ENCODE measurements around the gene RAD51AP1. TPM values are rescaled to one million over a fixed set of nuclear protein-coding genes. Genes with fewer than 3 reads are reported as not detected.

RAD51AP1 gene
- total RNA-seq, 2 experiments from 2014 or later, result 48.2 to 52.3 TPM

DNA sequence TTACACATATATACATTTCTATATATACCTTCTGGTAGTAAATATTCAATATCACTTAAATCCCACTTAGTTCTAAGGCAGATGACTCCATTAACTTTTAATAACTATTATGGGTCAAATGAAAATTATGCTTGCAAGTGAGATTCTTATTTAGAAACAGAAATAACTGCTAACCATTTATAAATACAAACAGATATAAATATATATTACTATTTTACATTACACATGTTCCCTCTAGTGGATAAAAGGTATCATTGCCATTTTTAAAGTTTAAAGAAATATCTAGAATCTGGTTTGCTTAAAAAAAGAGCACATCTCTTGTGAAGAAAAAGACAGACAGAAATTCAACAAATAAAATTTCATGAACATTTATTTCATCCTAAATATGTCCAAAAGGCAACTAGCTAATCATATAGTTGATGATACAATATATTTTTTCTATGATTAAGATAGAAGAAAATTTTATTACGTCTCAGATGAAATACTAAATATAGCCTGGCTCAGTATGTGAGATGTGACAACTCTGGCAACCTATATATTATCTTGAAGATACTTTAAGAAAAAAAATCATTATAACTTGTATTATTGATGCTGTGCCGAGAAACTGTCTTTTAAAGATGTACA is 11.7 kb upstream of the RAD51AP1 start:
- POLR2A ChIA-PET, result no interaction called here
- Mint-ChIP-seq H3K27me3 (no peaks in the 10 kb centered on the region), H3K4me3 (no peak overlapping the region), H3K36me3 (ENCODE audit: low read depth) (peaks cover 31% of the 10 kb centered on the region), H3K9me3 (no peaks in the 10 kb centered on the region), H3K27ac (no peak overlapping the region), H3K4me1 (peaks cover 6% of the 10 kb centered on the region)
- no peak for DNase-seq
- CTCF ChIA-PET, result no interaction called here

GRCh38 chr12:4530160-4530559 is 8.5 kb upstream of the RAD51AP1 start:
- ChIA-PET POLR2A (no interaction called here), CTCF (interaction anchor here (0.6 kb wide), 1 partner anchor 438 kb away, joined by 3 read pairs; no protein-coding TSS in a partner anchor)
- Mint-ChIP-seq H3K27ac (no peak overlapping the region), H3K9me3 (no peaks in the 10 kb centered on the region), H3K36me3 (ENCODE audit: low read depth) (peaks cover 11% of the 10 kb centered on the region), H3K27me3 (no peaks in the 10 kb centered on the region), H3K4me3 (no peak overlapping the region), H3K4me1 (peaks cover 6% of the 10 kb centered on the region)
- no peak for DNase-seq

- CTCF ChIA-PET, result interaction anchor here (1.0 to 1.3 kb wide), 2 partner anchors 32 to 35 kb away, joined by 3 to 4 read pairs; no protein-coding TSS in a partner anchor
- no peaks in the 10 kb centered on the region for H3K27me3 Mint-ChIP-seq
- no peak for DNase-seq
- no peak overlapping the region for H3K4me3 Mint-ChIP-seq
- no peak overlapping the region for H3K27ac Mint-ChIP-seq
- peaks cover 9% of the 10 kb centered on the region for H3K36me3 Mint-ChIP-seq (ENCODE audit: low read depth)
- no peaks in the 10 kb centered on the region for H3K9me3 Mint-ChIP-seq
- POLR2A ChIA-PET, result no interaction called here
- peaks cover 7% of the 10 kb centered on the region for H3K4me1 Mint-ChIP-seq
These were observed 7.6 kb upstream of the RAD51AP1 start for GRCh38 chr12:4530982-4531586.

GRCh38 chr12:4535092-4535491 is 3.6 kb upstream of the RAD51AP1 start:
- POLR2A ChIA-PET, result no interaction called here
- H3K27ac Mint-ChIP-seq, result no peak overlapping the region
- no peaks in the 10 kb centered on the region for H3K27me3 Mint-ChIP-seq
- H3K9me3 Mint-ChIP-seq, result no peaks in the 10 kb centered on the region
- H3K4me3 Mint-ChIP-seq, result no peak overlapping the region
- H3K4me1 Mint-ChIP-seq, result peaks cover 37% of the 10 kb centered on the region
- CTCF ChIA-PET, result interaction anchor here (1.6 kb wide), 1 partner anchor 69 kb away, joined by 3 read pairs; no protein-coding TSS in a partner anchor
- no peak for DNase-seq
- H3K36me3 Mint-ChIP-seq (ENCODE audit: low read depth), result peaks cover 2% of the 10 kb centered on the region

DNA sequence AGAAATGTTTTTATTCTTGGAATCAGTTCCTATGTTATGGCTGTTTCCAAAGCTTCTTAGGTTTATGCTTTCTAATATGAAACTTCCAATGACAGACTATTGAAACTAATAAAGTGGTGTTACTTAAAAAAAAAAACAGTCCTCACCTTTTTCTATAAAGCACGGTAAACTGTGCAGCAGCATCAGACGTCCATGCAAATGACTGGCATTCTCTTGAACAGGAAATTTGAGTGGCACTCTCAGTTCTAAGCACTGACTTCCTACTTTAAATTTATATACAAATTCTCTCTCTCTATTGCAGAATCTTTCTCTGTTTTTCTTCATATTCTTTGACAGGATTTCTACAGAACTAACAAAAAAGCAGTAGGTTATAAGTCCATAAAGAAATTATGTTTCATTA is 2.8 kb upstream of the RAD51AP1 start:
- POLR2A ChIA-PET, result no interaction called here
- Mint-ChIP-seq H3K27me3 (no peaks in the 10 kb centered on the region), H3K4me3 (no peak overlapping the region), H3K9me3 (no peaks in the 10 kb centered on the region), H3K27ac (no peak overlapping the region), H3K36me3 (ENCODE audit: low read depth) (peaks cover 2% of the 10 kb centered on the region), H3K4me1 (peaks cover 37% of the 10 kb centered on the region)
- CTCF ChIA-PET, result no interaction called here
- no peak for DNase-seq

GRCh38 chr12:4539167-4539870 is 629 bp downstream of the RAD51AP1 start:
- Mint-ChIP-seq H3K4me3 (peak overlapping the region; percentile 99), H3K27ac (peak overlapping the region; percentile 97), H3K4me1 (peaks cover 46% of the 10 kb centered on the region), H3K27me3 (no peaks in the 10 kb centered on the region), H3K9me3 (no peaks in the 10 kb centered on the region), H3K36me3 (ENCODE audit: low read depth) (peaks cover 17% of the 10 kb centered on the region)
- POLR2A ChIA-PET, result no interaction called here
- CTCF ChIA-PET, result no interaction called here
- no peak for DNase-seq

- peak overlapping the region; percentile 99 for H3K4me3 Mint-ChIP-seq
- CTCF ChIA-PET, result interaction anchor here (0.6 kb wide), 2 partner anchors 29 to 270 kb away, joined by 3 to 4 read pairs; no protein-coding TSS in a partner anchor
These were observed 1.5 kb downstream of the RAD51AP1 start for GRCh38 chr12:4540170-4540569.

GRCh38 chr12:4540638-4541037 is 1.9 kb downstream of the RAD51AP1 start:
- DNase-seq, result no peak
- CTCF ChIA-PET, result interaction anchor here (0.6 kb wide), 2 partner anchors 29 to 269 kb away, joined by 3 to 4 read pairs; no protein-coding TSS in a partner anchor
- POLR2A ChIA-PET, result no interaction called here
- Mint-ChIP-seq H3K4me1 (peaks cover 46% of the 10 kb centered on the region), H3K27me3 (no peaks in the 10 kb centered on the region), H3K36me3 (ENCODE audit: low read depth) (peaks cover 26% of the 10 kb centered on the region), H3K27ac (no peak overlapping the region), H3K9me3 (no peaks in the 10 kb centered on the region), H3K4me3 (no peak overlapping the region)

More at GRCh38 chr12:4540170-4540569, 1.5 kb downstream of the RAD51AP1 start:
- H3K36me3 Mint-ChIP-seq (ENCODE audit: low read depth), result peaks cover 24% of the 10 kb centered on the region
- POLR2A ChIA-PET, result no interaction called here
- peak overlapping the region; percentile 97 for H3K27ac Mint-ChIP-seq
- peaks cover 46% of the 10 kb centered on the region for H3K4me1 Mint-ChIP-seq
- no peaks in the 10 kb centered on the region for H3K27me3 Mint-ChIP-seq
- DNase-seq, result no peak
- H3K9me3 Mint-ChIP-seq, result no peaks in the 10 kb centered on the region

DNA sequence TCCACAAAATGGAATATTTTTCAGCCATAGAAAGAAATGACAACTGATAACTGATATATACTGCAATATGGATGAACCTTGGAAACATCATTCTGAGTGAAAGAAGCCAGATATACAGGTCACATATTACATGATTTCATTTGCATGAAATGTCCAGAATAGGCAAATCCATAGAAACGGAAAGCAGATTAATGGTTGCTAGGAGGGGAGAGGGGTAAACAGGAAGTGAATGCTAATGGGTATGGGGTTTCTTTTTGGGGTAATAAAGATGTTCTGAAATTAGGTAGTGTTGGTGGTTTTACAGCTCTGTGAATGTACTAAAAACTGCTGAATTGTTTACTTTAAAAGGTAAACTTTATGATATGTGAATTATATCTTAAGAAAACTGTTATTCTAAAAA is 6.5 kb downstream of the RAD51AP1 start:
- Mint-ChIP-seq H3K27ac (no peak overlapping the region), H3K36me3 (ENCODE audit: low read depth) (peaks cover 45% of the 10 kb centered on the region), H3K4me3 (no peak overlapping the region), H3K9me3 (no peaks in the 10 kb centered on the region), H3K4me1 (peaks cover 12% of the 10 kb centered on the region), H3K27me3 (no peaks in the 10 kb centered on the region)
- DNase-seq, result no peak
- ChIA-PET CTCF (no interaction called here), POLR2A (no interaction called here)

GRCh38 chr12:4552191-4552590 is 13.5 kb downstream of the RAD51AP1 start:
- no peaks in the 10 kb centered on the region for H3K9me3 Mint-ChIP-seq
- CTCF ChIA-PET, result no interaction called here
- no peak overlapping the region for H3K27ac Mint-ChIP-seq
- H3K27me3 Mint-ChIP-seq, result no peaks in the 10 kb centered on the region
- no peak for DNase-seq
- POLR2A ChIA-PET, result no interaction called here
- peaks cover 53% of the 10 kb centered on the region for H3K36me3 Mint-ChIP-seq (ENCODE audit: low read depth)
- H3K4me1 Mint-ChIP-seq, result no peaks in the 10 kb centered on the region
- H3K4me3 Mint-ChIP-seq, result no peak overlapping the region

GRCh38 chr12:4553943-4554342 is 15.3 kb downstream of the RAD51AP1 start:
- ChIA-PET POLR2A (no interaction called here), CTCF (no interaction called here)
- H3K27me3 Mint-ChIP-seq, result no peaks in the 10 kb centered on the region

DNA sequence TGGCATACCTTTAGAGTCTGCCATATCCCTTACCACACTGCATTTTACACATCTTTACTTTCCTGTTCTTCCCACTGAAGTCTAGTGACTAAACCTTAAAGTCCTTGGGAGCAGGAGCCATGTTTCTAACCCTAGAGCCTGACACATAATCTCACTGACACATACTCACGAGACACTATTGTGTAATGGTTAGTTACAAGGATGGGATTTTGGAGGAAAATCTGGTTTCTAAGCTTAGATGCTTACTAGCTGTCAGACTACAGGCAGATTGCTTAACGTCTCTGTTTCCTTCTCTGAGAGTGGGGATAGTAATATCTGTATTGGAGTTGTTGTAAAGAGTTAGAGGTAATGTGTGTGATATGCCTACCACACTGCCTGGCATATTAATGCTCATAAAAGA is 17.1 kb downstream of the RAD51AP1 start:
- ChIA-PET CTCF (no interaction called here), POLR2A (no interaction called here)
- H3K27ac Mint-ChIP-seq, result no peak overlapping the region
- H3K36me3 Mint-ChIP-seq (ENCODE audit: low read depth), result peaks cover 40% of the 10 kb centered on the region
- no peaks in the 10 kb centered on the region for H3K9me3 Mint-ChIP-seq
- H3K4me1 Mint-ChIP-seq, result no peaks in the 10 kb centered on the region
- DNase-seq, result no peak
- H3K4me3 Mint-ChIP-seq, result no peak overlapping the region
- H3K27me3 Mint-ChIP-seq, result no peaks in the 10 kb centered on the region

More at GRCh38 chr12:4553943-4554342, 15.3 kb downstream of the RAD51AP1 start:
- H3K9me3 Mint-ChIP-seq, result no peaks in the 10 kb centered on the region
- H3K27ac Mint-ChIP-seq, result no peak overlapping the region
- H3K36me3 Mint-ChIP-seq (ENCODE audit: low read depth), result peaks cover 48% of the 10 kb centered on the region
- H3K4me1 Mint-ChIP-seq, result no peaks in the 10 kb centered on the region
- no peak overlapping the region for H3K4me3 Mint-ChIP-seq
- no peak for DNase-seq

DNA sequence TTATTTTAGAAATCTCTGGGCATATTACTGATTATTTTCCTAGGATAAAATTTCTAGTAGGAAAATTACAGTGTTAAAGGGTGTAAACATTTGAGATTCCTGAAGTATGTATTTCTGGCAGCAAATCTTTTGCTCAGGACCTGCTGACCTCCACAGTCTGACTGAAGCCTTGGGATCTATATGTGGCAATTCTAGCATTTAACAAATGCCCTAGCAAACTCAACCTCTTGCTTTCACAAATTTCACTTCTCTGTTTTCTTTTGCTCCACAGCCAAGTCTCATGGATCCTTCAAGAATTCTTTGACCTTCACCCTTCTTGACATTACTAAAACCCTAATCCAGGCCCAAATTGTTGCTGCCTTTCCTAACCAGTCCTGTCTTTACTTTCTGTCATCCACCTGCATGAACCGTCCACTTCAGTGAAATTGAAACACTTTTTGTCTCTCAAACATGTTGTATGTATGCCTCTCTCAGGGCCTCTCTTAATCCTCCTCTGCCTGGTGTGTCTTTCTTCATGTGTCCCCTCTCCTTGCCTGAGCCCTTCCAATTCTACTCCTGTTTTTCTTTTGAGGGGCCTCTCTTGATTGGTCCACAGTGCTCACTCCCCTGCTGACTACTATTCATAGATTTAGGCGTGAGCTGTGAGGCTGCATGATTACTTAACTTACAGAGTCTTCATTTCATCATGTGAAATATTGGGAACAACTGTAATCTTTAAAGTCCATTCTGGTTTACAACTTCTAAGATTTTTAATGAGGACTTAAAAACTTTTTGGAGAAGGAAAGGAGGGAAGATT is 18.2 kb downstream of the RAD51AP1 start:
- Mint-ChIP-seq H3K36me3 (ENCODE audit: low read depth) (peaks cover 40% of the 10 kb centered on the region), H3K27ac (no peak overlapping the region), H3K9me3 (no peaks in the 10 kb centered on the region), H3K4me1 (peaks cover 3% of the 10 kb centered on the region), H3K4me3 (no peak overlapping the region), H3K27me3 (no peaks in the 10 kb centered on the region)
- ChIA-PET CTCF (interaction anchor here (0.6 kb wide), 1 partner anchor 1628 kb away, joined by 3 read pairs; no protein-coding TSS in a partner anchor), POLR2A (no interaction called here)
- DNase-seq, result no peak
